ENCODE measurements around the gene DSG1. TPM values are rescaled to one million over a fixed set of nuclear protein-coding genes. Genes with fewer than 3 reads are reported as not detected.

The DSG1 gene
- total RNA-seq, 2 donors from 2014 or later, result 4.2 to 4.7 TPM

GRCh38 chr18:31376477-31376876, 58.5 kb downstream of the DSG1 start, which contains the start of gene DSG4:
TSS of gene DSG4 (plus strand) at chr18:31376777. CDS start at chr18:31376912, 135 bp downstream.
- Histone ChIP-seq H3K4me1 (no peaks in the 10 kb centered on the region), H3K4me3 (no peak within 1 kb of the TSS)
- no peak for TF ChIP-seq CTCF (IDR thresholded peaks at IDR 0.05)

GRCh38 chr18:31380912-31381311, 63.0 kb downstream of the DSG1 start:
- H3K9me3 ChIP-seq, result no peaks in the 10 kb centered on the region
- H3K4me1 ChIP-seq, result no peaks in the 10 kb centered on the region
- H3K27ac ChIP-seq, result no peak overlapping the region
- no peaks in the 10 kb centered on the region for H3K36me3 ChIP-seq
- no peak overlapping the region for H3K4me3 ChIP-seq
- no peak for DNase-seq (ENCODE audit: low spot score)
- no peaks in the 10 kb centered on the region for H3K27me3 ChIP-seq
- no peak for TF ChIP-seq CTCF (IDR thresholded peaks at IDR 0.05)

More at GRCh38 chr18:31376477-31376876, 58.5 kb downstream of the DSG1 start, which contains the start of gene DSG4:
- Histone ChIP-seq H3K9me3 (no peaks in the 10 kb centered on the region), H3K36me3 (no peaks in the 10 kb centered on the region), H3K27ac (no peak within 1 kb of the TSS), H3K27me3 (no peaks in the 10 kb centered on the region)
- DNase-seq (ENCODE audit: low spot score), result no peak

GRCh38 chr18:31382107-31382506, 64.1 kb downstream of the DSG1 start:
- Histone ChIP-seq H3K4me1 (no peaks in the 10 kb centered on the region), H3K27ac (no peak overlapping the region), H3K4me3 (no peak overlapping the region), H3K9me3 (no peaks in the 10 kb centered on the region), H3K36me3 (no peaks in the 10 kb centered on the region), H3K27me3 (no peaks in the 10 kb centered on the region)
- DNase-seq (ENCODE audit: low spot score), result no peak
- no peak for TF ChIP-seq CTCF (IDR thresholded peaks at IDR 0.05)

- no peak for TF ChIP-seq CTCF (IDR thresholded peaks at IDR 0.05)
- H3K4me3 ChIP-seq, result no peak overlapping the region
- H3K36me3 ChIP-seq, result no peaks in the 10 kb centered on the region
- no peaks in the 10 kb centered on the region for H3K4me1 ChIP-seq
- H3K27me3 ChIP-seq, result no peaks in the 10 kb centered on the region
- no peaks in the 10 kb centered on the region for H3K9me3 ChIP-seq
- no peak overlapping the region for H3K27ac ChIP-seq
- DNase-seq (ENCODE audit: low spot score), result no peak
These were observed 68.8 kb downstream of the DSG1 start for GRCh38 chr18:31386741-31387140.

GRCh38 chr18:31393286-31393685, 75.3 kb downstream of the DSG1 start:
- Histone ChIP-seq H3K27ac (no peak overlapping the region), H3K4me3 (no peak overlapping the region), H3K9me3 (no peaks in the 10 kb centered on the region), H3K36me3 (no peaks in the 10 kb centered on the region), H3K4me1 (peaks cover 0 to 9% of the 10 kb centered on the region in 2 donors), H3K27me3 (no peaks in the 10 kb centered on the region)
- no peak for DNase-seq (ENCODE audit: low spot score)
- no peak for TF ChIP-seq CTCF (IDR thresholded peaks at IDR 0.05)
